Heart left ventricle (tissue), 13 donors: ENCODE data around the gene PRRT1B.

Source experiments
- POLR2A ChIP-seq, 2 donors: fragments of 450-650 bp; IDR thresholded peaks; one replicate each; pipeline ENCODE4 v1.6.1; 2017; ENCODE audit warnings: antibody characterized with exemption in 2 of 2, mild to moderate bottlenecking in 2 of 2, moderate library complexity in 2 of 2
- TF ChIP-seq, protein P1 (sequence below), 12 donors: fragments of 200-600 bp; sonication (generic) in 4 of 12; IDR thresholded peaks; one replicate each; pipeline versions ENCODE4 v1.5.0 to v1.8.0; 2018 to 2022; ENCODE audit warnings: antibody characterized with exemption in 12 of 12, mild to moderate bottlenecking in 5 of 12
- donor health status: ischemic (EF 13 %, LVEDD 7.1; RV severe dilation, severe dysfunction).
- donor health status: DM: no; HTN: yes; CAD: no.
- donor health status: DM: no; HTN: no; CAD: no.
- donor health status: ischemic (EF 25% LVEDD 6.9; RV normal size, moderate dysfunction).
- donor health status: ischemic (EF 25% LVEDD 5.7; RV mildly dilated, moderate dysfunction).
- donor health status: ischemic (EF 35%, LVEDD 5.7; RV mildly dilated, moderate dysfunction).
- donor health status: nonischemic (EF 11% LVEDD 7.7; RV severe dilation, severe dysfunction).
- donor health status: DM: yes; HTN: yes; CAD: no.
- donor health status: PGD.
- donor health status: ischemic (EF 29% LVEDD 5.4; RV normal size, mild dysfunction).
- donor health status: nonischemic (EF 23%, LVEDD 6.1; RV moderate dilation, normal function).

DNA sequence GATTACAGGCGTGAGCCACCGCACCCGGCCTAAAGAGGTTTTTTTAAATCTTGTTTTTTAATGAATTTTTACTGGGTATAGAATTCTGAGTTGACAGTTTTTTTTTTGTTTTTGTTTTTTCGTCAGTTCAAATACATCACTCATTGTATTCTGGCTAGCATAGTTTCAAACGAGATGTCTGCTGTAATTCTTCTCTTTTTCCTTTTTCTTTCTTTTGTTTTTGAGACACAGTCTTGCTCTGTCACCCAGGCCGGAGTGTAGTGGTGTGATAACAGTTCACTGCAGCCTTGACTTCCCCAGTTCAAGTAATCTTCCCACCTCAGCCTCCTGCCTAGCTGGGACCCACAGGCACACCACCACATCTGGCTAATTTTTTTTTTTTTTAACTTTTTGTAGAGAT is 2.2 kb upstream of the PRRT1B start:
- TF ChIP-seq, protein P1, sequence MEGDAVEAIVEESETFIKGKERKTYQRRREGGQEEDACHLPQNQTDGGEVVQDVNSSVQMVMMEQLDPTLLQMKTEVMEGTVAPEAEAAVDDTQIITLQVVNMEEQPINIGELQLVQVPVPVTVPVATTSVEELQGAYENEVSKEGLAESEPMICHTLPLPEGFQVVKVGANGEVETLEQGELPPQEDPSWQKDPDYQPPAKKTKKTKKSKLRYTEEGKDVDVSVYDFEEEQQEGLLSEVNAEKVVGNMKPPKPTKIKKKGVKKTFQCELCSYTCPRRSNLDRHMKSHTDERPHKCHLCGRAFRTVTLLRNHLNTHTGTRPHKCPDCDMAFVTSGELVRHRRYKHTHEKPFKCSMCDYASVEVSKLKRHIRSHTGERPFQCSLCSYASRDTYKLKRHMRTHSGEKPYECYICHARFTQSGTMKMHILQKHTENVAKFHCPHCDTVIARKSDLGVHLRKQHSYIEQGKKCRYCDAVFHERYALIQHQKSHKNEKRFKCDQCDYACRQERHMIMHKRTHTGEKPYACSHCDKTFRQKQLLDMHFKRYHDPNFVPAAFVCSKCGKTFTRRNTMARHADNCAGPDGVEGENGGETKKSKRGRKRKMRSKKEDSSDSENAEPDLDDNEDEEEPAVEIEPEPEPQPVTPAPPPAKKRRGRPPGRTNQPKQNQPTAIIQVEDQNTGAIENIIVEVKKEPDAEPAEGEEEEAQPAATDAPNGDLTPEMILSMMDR (IDR thresholded peaks at IDR 0.05) = no peak
- TF ChIP-seq POLR2A (IDR thresholded peaks at IDR 0.05) = no peak
